HG02981 (cell line): ENCODE results near the gene STAC3.

ENCODE experiments used
- ATAC-seq: cut with Tn5 transposase; IDR thresholded peaks from one replicate; pipeline ENCODE4 v1.9.1; 2021; ENCODE audit warnings: mild to moderate bottlenecking, moderate library complexity; ENCODE audit not compliant: unreplicated experiment

The STAC3 gene

DNA sequence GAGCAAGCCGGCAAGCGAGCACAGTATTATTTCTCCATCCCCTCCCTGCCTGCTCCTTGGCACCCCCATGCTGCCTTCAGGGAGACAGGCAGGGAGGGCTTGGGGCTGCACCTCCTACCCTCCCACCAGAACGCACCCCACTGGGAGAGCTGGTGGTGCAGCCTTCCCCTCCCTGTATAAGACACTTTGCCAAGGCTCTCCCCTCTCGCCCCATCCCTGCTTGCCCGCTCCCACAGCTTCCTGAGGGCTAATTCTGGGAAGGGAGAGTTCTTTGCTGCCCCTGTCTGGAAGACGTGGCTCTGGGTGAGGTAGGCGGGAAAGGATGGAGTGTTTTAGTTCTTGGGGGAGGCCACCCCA lies 38.3 kb downstream of the STAC3 start:
- ATAC-seq, result no peak

DNA sequence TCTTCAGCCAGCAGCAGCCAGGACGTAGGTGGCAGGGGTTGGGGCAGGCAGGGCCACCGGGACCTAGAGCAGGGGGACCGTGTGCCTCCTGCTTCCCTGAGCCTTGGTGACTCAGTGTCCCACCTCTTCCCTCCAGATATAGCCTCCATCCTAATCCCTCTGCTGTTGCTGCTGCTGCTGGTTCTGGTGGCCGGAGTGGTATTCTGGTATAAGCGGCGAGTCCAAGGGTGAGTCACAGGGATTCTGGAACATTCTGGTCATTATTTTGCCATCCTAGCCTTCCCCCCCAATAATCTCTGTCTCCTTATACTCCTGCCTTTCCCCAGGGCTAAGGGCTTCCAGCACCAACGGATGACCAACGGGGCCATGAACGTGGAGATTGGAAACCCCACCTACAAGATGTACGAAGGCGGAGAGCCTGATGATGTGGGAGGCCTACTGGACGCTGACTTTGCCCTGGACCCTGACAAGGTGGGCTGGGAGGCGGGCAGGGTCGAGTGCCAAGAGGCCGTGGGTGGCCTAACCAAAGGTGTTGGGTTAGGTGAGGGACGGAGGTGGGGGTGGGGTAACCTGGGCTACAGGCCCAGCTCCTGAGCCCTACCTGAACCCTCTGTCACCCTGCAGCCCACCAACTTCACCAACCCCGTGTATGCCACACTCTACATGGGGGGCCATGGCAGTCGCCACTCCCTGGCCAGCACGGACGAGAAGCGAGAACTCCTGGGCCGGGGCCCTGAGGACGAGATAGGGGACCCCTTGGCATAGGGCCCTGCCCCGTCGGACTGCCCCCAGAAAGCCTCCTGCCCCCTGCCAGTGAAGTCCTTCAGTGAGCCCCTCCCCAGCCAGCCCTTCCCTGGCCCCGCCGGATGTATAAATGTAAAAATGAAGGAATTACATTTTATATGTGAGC lies 38.9 kb downstream of the STAC3 start:
- no peak for ATAC-seq

DNA sequence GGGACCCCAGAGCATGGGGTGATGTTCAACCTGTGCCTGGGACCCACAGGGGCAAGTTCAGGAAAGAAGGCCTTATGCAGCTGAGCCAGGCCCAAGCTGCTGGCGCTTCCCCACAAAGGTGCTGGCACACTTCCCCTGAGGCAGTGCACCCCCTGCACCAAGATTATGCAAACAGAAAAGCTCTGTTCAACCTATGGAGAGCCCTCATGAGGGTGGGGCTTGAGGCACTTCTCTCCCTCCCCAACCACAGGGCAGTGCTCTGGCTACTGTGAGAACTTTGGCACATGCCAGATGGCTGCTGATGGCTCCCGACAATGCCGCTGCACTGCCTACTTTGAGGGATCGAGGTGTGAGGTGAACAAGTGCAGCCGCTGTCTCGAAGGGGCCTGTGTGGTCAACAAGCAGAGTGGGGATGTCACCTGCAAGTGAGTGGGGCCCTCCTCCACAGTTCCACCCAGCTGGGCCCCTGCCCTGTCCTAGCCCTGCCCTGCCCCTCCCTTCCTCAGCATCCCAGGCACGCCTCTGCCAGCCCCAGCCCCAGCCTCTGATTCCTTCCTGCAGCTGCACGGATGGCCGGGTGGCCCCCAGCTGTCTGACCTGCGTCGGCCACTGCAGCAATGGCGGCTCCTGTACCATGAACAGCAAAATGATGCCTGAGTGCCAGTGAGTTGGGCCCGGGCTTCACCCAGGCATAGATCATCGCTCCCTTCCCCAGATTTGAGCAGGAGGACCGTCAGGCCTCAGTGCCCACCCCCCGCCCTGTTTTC lies 39.9 kb downstream of the STAC3 start:
- ATAC-seq, result no peak

DNA sequence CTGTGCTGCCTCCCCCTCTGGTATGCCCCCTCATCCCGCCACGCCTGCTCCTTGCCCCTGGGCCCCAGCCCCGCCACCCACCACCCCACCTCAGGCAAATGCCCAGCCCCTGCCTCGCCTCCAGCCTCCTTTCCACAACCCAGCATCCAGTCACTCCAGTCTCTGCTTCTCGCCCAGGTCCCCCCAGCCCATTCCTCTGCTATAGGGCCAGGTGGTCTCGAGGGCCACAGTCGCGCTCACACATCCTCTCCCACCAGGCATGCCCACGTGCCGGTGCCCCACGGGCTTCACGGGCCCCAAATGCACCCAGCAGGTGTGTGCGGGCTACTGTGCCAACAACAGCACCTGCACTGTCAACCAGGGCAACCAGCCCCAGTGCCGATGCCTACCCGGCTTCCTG lies 40.5 kb downstream of the STAC3 start:
- ATAC-seq, result no peak

DNA sequence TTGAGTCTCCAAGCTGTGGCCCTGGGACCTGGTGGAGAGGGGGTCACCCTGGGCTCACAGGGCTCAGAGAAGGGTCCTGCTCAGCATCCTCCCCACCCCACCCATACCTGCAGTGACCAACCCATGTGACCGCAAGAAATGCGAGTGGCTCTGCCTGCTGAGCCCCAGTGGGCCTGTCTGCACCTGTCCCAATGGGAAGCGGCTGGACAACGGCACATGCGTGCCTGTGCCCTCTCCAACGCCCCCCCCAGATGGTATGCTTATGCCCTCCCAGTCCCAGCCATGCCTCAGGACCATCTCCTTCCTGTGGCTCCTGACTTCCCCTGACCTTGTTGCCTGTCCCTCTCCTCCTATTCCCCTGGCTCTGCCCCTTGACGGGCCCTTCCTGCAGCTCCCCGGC lies 41.1 kb downstream of the STAC3 start:
- ATAC-seq, result no peak

DNA sequence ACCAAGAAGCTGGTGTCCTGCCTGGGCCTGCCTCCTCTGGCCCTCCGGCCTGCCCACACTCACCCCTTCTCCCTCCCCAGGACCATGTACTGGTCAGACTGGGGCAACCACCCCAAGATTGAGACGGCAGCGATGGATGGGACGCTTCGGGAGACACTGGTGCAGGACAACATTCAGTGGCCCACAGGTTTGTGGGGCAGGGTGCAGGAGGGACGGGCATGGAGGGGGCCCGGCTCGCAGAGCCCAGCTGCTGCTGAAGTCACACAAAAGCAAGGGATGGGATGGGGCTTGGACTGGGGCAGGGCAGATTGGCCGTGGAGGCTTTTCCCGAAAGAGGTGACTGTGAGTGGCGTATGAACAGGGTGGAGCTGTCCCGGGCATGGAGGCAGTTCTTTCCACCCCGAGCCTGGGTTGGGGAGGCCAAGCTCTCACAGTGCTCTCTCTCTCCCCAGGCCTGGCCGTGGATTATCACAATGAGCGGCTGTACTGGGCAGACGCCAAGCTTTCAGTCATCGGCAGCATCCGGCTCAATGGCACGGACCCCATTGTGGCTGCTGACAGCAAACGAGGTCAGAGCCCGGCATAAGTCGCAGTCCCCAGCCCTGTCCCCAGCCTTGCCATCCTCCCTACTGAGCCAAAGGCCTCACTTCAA lies 42.2 kb downstream of the STAC3 start:
- ATAC-seq, result no peak

DNA sequence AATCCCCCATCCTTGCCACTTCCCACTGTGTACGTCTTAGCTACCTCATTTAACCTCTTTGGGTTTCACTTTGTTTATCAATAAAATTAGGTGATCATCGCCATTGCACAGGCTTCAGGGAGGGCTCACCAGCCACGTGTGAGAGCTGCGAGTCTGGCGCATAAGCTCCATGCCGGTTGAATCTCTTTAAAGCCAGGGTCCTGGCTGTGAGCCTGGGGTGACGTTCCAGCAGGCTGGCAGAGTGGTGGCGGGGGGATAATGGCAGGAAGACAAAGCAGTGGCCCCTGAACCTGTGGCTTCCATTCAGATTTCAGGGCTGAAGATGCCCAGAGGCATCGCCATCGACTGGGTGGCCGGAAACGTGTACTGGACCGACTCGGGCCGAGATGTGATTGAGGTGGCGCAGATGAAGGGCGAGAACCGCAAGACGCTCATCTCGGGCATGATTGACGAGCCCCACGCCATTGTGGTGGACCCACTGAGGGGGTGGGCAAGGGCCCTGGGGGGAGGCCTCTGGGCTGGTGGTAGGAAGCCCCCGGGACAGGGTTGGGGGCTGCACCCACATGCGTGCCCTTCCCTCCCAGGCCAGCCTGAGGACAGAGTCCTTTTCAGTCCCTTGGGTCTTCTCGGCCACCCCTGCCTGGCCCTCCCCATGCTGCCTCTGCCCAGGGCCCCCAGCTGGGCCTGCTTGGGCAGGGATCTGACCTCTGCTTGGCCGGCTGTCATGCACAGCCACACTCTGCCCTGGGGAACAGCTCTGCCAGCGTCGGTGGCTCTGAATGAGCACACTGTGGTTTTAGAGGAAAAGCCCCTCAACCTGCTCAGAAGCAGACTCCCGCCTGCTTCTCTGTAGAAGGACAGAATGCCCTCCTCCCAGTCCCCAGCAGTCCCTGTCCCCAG lies 43.0 kb downstream of the STAC3 start:
- no peak for ATAC-seq

DNA sequence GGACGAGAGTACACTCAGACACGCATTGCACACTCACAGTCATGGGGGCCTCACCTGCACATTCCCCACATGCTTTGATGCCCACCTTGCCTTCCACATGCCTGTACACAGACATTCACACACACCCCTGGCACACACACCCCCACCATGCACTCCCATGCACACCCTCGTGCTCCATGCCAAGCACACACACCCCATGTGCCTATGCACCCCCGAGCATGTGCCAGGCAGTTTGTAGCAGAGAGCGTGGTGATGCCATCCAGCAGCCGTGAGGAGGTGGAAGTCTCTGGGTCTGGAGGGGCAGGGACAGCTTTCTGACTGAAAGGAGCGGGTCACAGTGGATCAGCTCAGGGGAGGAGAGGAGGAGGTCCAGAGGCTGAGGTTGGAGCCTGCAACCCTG lies 45.1 kb downstream of the STAC3 start:
- ATAC-seq, result no peak

DNA sequence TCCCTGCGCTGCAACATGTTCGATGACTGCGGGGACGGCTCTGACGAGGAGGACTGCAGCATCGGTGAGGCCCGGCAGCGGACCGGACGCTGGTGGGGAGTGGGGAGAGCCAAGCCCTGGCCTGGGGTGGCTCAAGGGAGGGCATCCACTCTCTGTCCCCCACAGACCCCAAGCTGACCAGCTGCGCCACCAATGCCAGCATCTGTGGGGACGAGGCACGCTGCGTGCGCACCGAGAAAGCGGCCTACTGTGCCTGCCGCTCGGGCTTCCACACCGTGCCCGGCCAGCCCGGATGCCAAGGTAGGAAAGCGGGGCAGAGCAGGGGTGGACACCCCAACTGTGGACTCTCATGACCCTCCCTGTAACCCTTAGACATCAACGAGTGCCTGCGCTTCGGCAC lies 45.8 kb downstream of the STAC3 start:
- no peak for ATAC-seq

DNA sequence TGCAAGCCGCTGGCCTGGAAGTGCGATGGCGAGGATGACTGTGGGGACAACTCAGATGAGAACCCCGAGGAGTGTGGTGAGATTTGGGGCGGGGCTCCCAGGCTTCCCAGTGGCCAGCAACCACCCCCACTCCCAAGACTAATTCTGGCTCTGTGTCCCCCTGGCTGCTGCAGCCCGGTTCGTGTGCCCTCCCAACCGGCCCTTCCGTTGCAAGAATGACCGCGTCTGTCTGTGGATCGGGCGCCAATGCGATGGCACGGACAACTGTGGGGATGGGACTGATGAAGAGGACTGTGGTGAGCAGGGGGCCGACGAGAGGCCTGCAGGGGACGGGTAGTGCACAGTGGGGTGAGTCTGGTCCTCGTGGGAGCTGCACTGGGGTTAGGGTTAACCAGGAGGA lies 46.5 kb downstream of the STAC3 start:
- no peak for ATAC-seq

DNA sequence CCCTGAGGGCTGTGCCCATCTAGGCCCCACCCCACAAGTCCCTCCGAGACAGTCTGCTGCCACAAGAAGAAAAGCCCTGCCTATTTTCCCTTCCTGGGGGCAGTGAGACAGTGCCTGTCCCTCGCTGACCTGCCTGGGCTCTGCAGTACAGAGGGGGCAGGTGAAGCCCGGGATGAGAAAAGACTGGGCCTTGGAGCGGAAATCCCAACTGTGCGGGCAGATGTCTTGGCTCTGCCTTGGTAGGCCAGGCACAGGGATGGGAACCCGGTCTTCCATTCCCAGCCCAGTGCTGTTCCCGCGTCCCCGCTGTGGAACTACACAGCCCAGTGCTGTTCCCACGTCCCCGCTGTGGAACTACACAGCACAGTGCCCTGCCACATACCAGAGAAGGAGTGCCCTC lies 47.2 kb downstream of the STAC3 start:
- no peak for ATAC-seq

DNA sequence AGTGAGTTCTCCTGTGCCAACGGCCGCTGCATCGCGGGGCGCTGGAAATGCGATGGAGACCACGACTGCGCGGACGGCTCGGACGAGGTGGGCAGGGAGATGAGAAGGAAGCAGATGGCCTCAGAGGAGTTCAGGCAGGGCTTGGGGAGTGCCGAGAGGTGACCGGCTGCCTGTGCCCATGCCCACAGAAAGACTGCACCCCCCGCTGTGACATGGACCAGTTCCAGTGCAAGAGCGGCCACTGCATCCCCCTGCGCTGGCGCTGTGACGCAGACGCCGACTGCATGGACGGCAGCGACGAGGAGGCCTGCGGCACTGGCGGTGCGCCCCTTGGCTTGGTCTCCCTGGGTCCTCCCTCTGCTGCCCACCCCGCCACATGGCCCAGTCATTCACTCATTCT lies 47.8 kb downstream of the STAC3 start:
- no peak for ATAC-seq

DNA sequence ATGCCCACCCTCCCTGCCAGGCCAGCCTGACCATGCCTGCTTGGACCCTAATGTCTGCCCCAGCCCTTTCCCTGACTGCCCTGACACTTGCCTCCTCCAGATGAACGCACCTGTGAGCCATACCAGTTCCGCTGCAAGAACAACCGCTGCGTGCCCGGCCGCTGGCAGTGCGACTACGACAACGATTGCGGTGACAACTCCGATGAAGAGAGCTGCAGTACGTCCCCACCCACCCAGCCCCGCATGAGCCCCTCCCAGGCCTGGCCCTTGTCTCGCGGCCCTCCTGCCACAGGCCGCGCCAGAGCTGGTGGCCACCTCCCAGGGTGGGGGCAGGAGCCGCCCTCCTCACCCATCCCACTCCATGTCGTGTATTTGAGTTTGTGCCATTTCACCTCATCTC lies 48.7 kb downstream of the STAC3 start:
- no peak for ATAC-seq

DNA sequence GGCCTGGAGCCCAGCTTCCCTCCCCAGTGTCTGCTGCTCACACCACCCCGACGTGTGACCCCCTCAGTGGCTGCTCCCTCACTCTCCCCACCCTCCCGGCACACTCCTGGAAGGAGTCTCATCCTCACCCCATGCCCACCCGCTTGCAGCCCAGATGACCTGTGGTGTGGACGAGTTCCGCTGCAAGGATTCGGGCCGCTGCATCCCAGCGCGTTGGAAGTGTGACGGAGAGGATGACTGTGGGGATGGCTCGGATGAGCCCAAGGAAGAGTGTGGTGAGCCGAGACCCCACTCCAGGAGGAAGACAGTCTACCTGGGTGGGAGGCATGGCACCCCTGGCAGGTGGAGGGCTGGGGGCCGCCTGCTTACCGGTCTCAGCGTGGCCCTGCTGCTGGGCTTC lies 49.4 kb downstream of the STAC3 start:
- ATAC-seq, result no peak

DNA sequence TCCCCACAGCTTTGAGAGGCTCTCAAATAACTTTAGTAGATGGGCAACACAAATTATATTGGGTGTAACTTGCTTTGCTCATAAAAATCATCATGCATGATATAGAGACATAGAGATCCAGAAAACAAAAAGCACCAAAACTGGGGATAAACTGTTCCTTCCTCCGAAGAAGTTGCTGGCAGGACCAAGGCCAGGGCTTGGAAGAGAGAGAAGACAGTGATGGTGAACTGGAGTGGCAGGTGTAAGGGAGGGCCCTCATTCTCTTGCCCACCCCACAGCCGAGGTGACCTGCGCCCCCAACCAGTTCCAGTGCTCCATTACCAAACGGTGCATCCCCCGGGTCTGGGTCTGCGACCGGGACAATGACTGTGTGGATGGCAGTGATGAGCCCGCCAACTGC lies 49.8 kb downstream of the STAC3 start:
- no peak for ATAC-seq

DNA sequence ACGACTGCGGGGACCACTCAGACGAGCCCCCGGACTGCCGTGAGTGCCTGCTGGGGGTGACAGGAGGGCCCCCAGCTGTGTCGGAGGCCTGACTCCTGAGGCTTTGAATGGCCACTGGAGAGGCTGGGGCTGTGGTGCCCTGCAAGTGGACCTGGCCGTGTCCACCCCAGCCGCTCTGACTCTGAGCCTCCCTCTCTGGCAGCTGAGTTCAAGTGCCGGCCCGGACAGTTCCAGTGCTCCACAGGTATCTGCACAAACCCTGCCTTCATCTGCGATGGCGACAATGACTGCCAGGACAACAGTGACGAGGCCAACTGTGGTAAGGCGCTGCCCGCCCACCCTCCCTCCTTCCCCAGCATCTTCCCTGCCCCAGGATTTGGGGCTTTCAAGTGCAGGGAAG lies 50.5 kb downstream of the STAC3 start:
- ATAC-seq, result no peak

DNA sequence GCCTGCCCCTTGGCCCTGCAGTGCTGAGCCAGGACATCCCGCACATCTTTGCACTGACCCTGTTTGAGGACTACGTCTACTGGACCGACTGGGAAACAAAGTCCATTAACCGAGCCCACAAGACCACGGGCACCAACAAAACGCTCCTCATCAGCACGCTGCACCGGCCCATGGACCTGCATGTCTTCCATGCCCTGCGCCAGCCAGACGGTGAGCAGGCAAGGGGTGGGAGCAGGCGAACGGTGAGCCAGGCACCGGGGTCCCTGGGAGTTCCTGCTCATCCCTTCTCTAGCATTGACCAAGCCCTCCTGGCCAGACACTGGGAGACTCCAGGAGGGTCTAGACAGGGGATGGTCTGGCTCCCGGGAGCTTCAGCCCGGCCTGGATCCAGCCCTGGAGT lies 51.8 kb downstream of the STAC3 start:
- no peak for ATAC-seq

DNA sequence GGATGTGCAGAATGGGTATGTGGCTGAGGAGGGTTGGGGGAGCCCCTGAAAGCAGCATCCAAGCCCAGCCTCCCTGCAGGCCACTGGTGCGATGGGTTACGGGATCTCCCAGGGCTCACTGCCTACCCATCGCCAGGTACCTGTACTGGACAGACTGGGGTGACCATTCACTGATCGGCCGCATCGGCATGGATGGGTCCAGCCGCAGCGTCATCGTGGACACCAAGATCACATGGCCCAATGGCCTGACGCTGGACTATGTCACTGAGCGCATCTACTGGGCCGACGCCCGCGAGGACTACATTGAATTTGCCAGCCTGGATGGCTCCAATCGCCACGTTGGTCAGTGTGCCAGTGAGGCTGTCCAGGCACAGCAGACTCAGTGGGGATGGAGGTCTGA lies 52.7 kb downstream of the STAC3 start:
- no peak for ATAC-seq

DNA sequence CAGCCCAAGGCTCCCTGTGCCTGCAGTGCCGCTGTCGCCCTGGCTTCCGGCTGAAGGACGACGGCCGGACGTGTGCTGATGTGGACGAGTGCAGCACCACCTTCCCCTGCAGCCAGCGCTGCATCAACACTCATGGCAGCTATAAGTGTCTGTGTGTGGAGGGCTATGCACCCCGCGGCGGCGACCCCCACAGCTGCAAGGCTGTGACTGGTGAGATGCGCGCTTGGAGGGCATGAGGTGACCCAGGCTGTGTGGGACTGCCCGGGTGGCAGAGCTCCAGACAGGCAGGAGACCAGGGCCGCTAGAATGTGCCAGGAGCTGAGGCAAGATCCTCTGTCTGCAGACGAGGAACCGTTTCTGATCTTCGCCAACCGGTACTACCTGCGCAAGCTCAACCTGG lies 54.0 kb downstream of the STAC3 start:
- ATAC-seq, result no peak

DNA sequence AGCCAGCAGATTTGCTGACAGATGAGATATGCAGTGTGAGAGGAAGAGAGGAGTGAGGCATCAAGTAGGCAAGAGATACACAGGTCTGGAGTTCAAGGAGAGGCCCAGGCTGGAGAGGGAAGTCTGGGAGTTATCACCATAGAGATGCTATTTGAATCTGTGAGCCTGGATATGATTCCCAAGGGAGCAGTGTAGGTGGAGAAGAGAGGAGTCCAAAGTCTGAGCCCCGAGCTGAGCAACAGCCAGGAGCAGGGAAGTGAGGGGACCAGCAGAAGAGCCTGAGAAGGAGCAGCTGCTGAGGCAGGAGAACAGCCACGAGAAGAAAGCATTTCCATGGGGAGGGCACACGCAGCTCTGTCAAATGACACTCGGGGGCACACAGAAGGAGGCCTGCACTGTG lies 54.5 kb downstream of the STAC3 start:
- ATAC-seq, result no peak
